Tibial artery (tissue), 4 donors: ENCODE measurements around the gene KRCC1.

Source experiments
- DNase-seq, 2 donors: peaks; one replicate each; pipeline ENCODE4 v3.0.0-alpha.2; 2019
- H3K27ac ChIP-seq, 2 donors: fragments of 200-600 bp; sonication (generic) in 1 of 2; 1 replicate in 1 of 2; 2 replicates in 1 of 2; pipeline ENCODE4 v1.5.1; 2018 to 2019; ENCODE audit warnings: mild to moderate bottlenecking in 1 of 2
- H3K27me3 ChIP-seq, 2 donors: fragments of 200-600 bp; sonication (generic) in 1 of 2; one replicate each; pipeline versions ENCODE4 v1.5.1 to v1.6.0; 2016 to 2019
- H3K36me3 ChIP-seq, 3 donors: fragments of 200-600 bp; sonication (generic) in 2 of 3; one replicate each; pipeline ENCODE4 v1.5.1; 2016 to 2019; ENCODE audit warnings: mild to moderate bottlenecking in 2 of 3
- H3K4me1 ChIP-seq, 4 donors: fragments of 200-600 bp; sonication (generic) in 2 of 4; 1 replicate in 3 of 4; 2 replicates in 1 of 4; pipeline ENCODE4 v1.5.1; 2016 to 2019
- H3K4me3 ChIP-seq, 2 donors: fragments of 200-600 bp; sonication (generic) in 1 of 2; 1 replicate in 1 of 2; 2 replicates in 1 of 2; pipeline ENCODE4 v1.5.1; 2018 to 2019; ENCODE audit warnings: mild to moderate bottlenecking in 2 of 2
- H3K9me3 ChIP-seq, 3 donors: fragments of 200-600 bp; sonication (generic) in 1 of 3; one replicate each; pipeline ENCODE4 v1.5.1; 2016 to 2019
- intact Hi-C: fragments of 100-400 bp; cut with DNase I; formaldehyde crosslinking; loops from one replicate; pipeline ENCODE4 v1.15.0; 2023; ENCODE audit warnings: low total_unique reads
- TF ChIP-seq, protein P1 (sequence below), 2 experiments: fragments of 200-600 bp in 1 of 2; fragments of 450-650 bp in 1 of 2; IDR thresholded peaks; one replicate each; pipeline ENCODE4 v1.5.1; 2017 to 2019; ENCODE audit warnings: antibody characterized with exemption in 2 of 2, mild to moderate bottlenecking in 1 of 2, moderate library complexity in 1 of 2

KRCC1 gene

DNA sequence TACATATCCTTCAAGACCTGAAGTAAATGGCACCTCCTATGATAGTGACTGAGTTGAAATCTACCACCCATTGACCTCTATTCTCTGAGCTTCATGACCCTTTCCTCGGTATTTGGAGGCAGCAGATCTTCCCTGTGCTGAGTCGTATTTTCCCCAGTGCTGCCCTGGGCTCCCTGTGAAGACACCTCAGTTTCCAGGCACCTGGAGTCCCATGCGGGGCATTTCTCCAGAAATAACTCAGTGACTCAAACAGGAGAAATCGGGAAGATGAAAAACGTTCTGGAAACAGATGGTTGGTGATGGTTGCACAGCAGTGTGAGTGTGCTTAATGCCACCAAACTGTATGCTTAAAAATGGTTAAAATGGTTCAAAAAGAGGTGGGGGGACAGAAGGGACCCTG is 30.0 kb upstream of the KRCC1 start:
- TF ChIP-seq, protein P1, sequence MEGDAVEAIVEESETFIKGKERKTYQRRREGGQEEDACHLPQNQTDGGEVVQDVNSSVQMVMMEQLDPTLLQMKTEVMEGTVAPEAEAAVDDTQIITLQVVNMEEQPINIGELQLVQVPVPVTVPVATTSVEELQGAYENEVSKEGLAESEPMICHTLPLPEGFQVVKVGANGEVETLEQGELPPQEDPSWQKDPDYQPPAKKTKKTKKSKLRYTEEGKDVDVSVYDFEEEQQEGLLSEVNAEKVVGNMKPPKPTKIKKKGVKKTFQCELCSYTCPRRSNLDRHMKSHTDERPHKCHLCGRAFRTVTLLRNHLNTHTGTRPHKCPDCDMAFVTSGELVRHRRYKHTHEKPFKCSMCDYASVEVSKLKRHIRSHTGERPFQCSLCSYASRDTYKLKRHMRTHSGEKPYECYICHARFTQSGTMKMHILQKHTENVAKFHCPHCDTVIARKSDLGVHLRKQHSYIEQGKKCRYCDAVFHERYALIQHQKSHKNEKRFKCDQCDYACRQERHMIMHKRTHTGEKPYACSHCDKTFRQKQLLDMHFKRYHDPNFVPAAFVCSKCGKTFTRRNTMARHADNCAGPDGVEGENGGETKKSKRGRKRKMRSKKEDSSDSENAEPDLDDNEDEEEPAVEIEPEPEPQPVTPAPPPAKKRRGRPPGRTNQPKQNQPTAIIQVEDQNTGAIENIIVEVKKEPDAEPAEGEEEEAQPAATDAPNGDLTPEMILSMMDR (IDR thresholded peaks at IDR 0.05), result no peak
- Histone ChIP-seq H3K36me3 (no peaks in the 10 kb centered on the region), H3K27me3 (no peaks in the 10 kb centered on the region), H3K9me3 (no peaks in the 10 kb centered on the region), H3K27ac (no peak overlapping the region), H3K4me1 (no peaks in the 10 kb centered on the region), H3K4me3 (no peak overlapping the region)
- no peak for DNase-seq
- intact Hi-C loops, result no loop called here

DNA sequence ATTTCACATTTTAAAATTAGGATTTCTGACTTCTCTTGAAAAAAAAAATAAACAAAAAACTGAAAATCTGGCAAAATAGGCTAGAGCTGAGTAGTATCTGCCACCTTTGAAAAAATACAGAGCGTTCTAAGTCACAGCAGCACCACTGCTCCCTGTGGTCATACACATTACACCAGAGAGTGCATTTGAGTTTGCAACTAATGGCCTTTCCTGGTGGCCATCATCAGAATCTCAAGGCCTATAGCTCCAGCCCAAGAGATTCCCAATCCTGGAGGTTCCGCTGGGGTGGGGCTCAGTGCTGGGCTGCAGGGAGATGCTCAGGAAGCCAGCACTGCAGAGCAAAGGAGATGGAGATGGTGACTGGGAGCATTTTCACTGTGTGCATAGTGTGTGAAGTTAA is 29.5 kb upstream of the KRCC1 start:
- intact Hi-C loops, result no loop called here
- no peak overlapping the region for H3K27ac ChIP-seq
- TF ChIP-seq, protein P1 (IDR thresholded peaks at IDR 0.05), result no peak
- H3K36me3 ChIP-seq, result no peaks in the 10 kb centered on the region
- H3K4me3 ChIP-seq, result no peak overlapping the region
- no peaks in the 10 kb centered on the region for H3K9me3 ChIP-seq
- no peaks in the 10 kb centered on the region for H3K4me1 ChIP-seq
- no peak for DNase-seq
- H3K27me3 ChIP-seq, result no peaks in the 10 kb centered on the region

DNA sequence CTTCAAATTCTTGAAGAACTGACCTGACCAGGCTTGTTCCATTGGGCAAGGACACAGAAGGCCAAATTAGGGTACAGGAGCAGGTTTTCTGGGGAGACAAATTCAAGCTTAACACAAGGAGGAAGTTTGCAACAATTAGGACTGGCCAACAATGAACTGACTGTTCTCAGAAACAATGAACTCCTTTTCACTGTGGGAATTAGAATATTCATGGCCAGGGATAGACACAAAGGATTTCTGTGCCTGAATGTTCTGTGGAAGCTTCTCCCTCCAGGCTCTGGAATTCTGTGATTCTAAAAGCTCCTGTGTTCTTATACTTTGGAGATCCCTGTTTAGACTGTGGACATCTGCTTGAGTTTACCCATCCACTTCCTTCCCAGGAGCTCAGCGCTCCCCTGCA is 27.2 kb upstream of the KRCC1 start:
- DNase-seq, result no peak
- Histone ChIP-seq H3K27ac (no peak overlapping the region), H3K4me3 (no peak overlapping the region), H3K36me3 (no peaks in the 10 kb centered on the region), H3K4me1 (no peaks in the 10 kb centered on the region), H3K27me3 (no peaks in the 10 kb centered on the region), H3K9me3 (no peaks in the 10 kb centered on the region)
- intact Hi-C loops, result no loop called here
- TF ChIP-seq, protein P1 (IDR thresholded peaks at IDR 0.05), result no peak

DNA sequence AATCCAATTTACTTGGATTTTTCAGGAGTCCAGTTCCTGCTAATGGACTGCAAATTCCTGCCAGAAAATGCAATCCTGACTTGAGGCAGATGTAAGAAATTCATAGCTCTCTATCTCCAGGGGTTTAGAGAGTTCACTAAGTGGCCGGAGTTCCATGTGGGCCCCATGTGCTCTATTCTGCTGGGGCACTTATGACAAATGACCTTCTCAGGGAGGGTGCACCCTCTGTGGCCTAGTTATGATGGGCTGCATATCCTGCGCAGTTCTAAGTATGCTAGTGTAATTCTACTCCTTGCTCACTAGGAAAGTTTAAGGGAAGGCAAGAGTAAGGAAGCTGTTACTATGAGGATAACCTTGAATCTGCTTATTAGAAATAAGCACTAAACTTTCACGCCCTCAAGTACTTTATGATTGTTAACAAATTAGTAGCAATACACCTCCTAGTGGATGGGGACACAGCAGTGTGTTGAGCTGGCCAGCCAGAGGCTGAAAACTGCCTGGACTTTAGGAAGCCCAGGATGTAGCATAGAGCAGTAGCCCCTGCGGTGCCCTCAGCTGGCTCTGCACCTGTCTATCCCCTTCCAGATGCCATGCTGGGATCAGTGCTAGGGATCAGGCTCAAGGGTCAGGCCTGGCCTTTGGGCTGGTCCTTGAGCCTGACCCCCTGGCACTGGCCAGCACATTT is 26.5 kb upstream of the KRCC1 start:
- no peak overlapping the region for H3K27ac ChIP-seq
- TF ChIP-seq, protein P1 (IDR thresholded peaks at IDR 0.05), result no peak
- H3K27me3 ChIP-seq, result no peaks in the 10 kb centered on the region
- no peaks in the 10 kb centered on the region for H3K36me3 ChIP-seq
- DNase-seq, result no peak
- no peak overlapping the region for H3K4me3 ChIP-seq
- H3K9me3 ChIP-seq, result no peaks in the 10 kb centered on the region
- intact Hi-C loops, result no loop called here
- H3K4me1 ChIP-seq, result no peaks in the 10 kb centered on the region

DNA sequence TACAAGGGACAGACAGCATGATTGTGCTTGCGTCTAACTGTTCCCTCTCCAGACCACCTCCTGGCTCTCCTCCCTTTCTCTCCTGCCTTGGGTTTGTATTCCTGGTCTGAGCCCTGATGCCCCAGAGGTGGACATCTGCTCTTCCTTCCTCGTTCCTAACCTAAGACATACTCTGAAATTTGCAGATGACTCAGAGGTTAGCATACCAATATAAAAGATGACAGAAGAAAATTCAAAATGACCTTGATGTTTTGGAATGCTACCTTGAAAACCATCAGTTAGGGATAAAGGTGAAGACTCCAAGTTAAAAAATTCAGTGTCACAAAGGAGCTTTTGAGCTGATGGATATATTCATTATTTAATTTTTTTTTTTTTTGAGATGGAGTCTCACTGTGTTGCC is 25.0 kb upstream of the KRCC1 start:
- no peak overlapping the region for H3K27ac ChIP-seq
- no peaks in the 10 kb centered on the region for H3K4me1 ChIP-seq
- DNase-seq, result no peak
- H3K9me3 ChIP-seq, result no peaks in the 10 kb centered on the region
- H3K4me3 ChIP-seq, result no peak overlapping the region
- TF ChIP-seq, protein P1 (IDR thresholded peaks at IDR 0.05), result no peak
- no peaks in the 10 kb centered on the region for H3K36me3 ChIP-seq
- H3K27me3 ChIP-seq, result no peaks in the 10 kb centered on the region
- intact Hi-C loops, result no loop called here
